Hepatic stellate cell (primary cell): ENCODE results near the gene PLCG1.
"Not testable (repeated sequence)": the region's sequence is repeated elsewhere in the genome, so short reads cannot be mapped to it uniquely, and the experiment has no call there.

Source experiments
- DNase-seq: peaks from one replicate; pipeline ENCODE4 v3.0.0; 2011; ENCODE audit warnings: low spot score

PLCG1 gene

GRCh38 chr20:41136680-41137613 lies at the start of gene PLCG1:
PLCG1 (plus strand) TSS chr20:41137543; CDS start chr20:41137642, 99 bp downstream.
- DNase-seq = peak; percentile 97

- no peak for DNase-seq
Measured at GRCh38 chr20:41087777-41088176, 49.6 kb upstream of the PLCG1 start.

- DNase-seq = no peak
Measured at GRCh38 chr20:41089555-41089954, 47.8 kb upstream of the PLCG1 start.

- no peak for DNase-seq
Measured at GRCh38 chr20:41091927-41092326, 45.4 kb upstream of the PLCG1 start.

- DNase-seq = no peak
Measured at GRCh38 chr20:41094353-41095055, 42.8 kb upstream of the PLCG1 start.

- DNase-seq = peak; percentile 58
Measured at GRCh38 chr20:41095110-41095969, 42.0 kb upstream of the PLCG1 start.

GRCh38 chr20:41098703-41099250 lies 38.6 kb upstream of the PLCG1 start:
- no peak for DNase-seq

GRCh38 chr20:41100001-41100480 lies 37.3 kb upstream of the PLCG1 start:
- DNase-seq = no peak

- no peak for DNase-seq
Measured at GRCh38 chr20:41101660-41102059, 35.7 kb upstream of the PLCG1 start.

- DNase-seq = no peak
Measured at GRCh38 chr20:41108531-41108930, 28.8 kb upstream of the PLCG1 start.

GRCh38 chr20:41110012-41110411 lies 27.3 kb upstream of the PLCG1 start:
- no peak for DNase-seq

- DNase-seq = no peak
Measured at GRCh38 chr20:41110930-41111577, 26.3 kb upstream of the PLCG1 start.

- no peak for DNase-seq
Measured at GRCh38 chr20:41111578-41111951, 25.8 kb upstream of the PLCG1 start.

GRCh38 chr20:41116282-41116956 lies 20.9 kb upstream of the PLCG1 start:
- no peak for DNase-seq

GRCh38 chr20:41118159-41118558 lies 19.2 kb upstream of the PLCG1 start:
- not testable (repeated sequence) for DNase-seq

GRCh38 chr20:41118632-41119031 lies 18.7 kb upstream of the PLCG1 start:
- no peak for DNase-seq

GRCh38 chr20:41119614-41120561 lies 17.5 kb upstream of the PLCG1 start:
- no peak for DNase-seq

- no peak for DNase-seq
Measured at GRCh38 chr20:41121399-41121798, 15.9 kb upstream of the PLCG1 start.

GRCh38 chr20:41123631-41124030 lies 13.7 kb upstream of the PLCG1 start:
- DNase-seq = no peak
